Fibroblast of mammary gland (primary cell): ENCODE results near the gene LRRC75B.

Source experiments
- DNase-seq: peaks from one replicate; pipeline ENCODE4 v3.0.0-alpha.2; 2010; ENCODE audit warnings: low read depth
- H3K4me3 ChIP-seq: 2 replicates; pipeline ENCODE4 v1.5.1; 2011; ENCODE audit warnings: low read depth, mild to moderate bottlenecking, low read length, moderate library complexity; ENCODE audit not compliant: control insufficient read depth
- TF ChIP-seq, protein P1 (sequence below): conservative IDR thresholded peaks from 2 replicates; pipeline ENCODE4 v1.5.1; 2011; ENCODE audit warnings: low read depth, low read length, inconsistent platforms; ENCODE audit not compliant: control insufficient read depth, insufficient read depth

LRRC75B gene

DNA sequence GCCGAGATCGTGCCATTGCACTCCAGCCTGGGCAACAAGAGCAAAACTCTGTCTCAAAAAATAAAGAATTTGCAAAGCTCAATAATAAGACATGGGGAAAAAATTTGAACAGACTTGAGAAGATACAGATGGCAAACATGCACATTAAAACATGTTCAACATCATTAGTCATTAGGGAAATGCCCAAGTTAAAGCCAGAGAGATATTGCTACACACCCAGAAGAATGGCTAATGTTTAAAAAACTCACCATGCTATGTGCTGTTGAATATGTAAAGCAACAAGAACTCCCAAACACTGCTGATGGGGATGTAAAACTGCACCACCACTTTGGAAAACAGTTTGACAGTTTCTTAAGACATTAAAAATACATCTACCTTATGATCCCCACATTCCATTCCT lies 12.6 kb downstream of the LRRC75B start:
- peak; percentile 84 for DNase-seq
- TF ChIP-seq, protein P1, sequence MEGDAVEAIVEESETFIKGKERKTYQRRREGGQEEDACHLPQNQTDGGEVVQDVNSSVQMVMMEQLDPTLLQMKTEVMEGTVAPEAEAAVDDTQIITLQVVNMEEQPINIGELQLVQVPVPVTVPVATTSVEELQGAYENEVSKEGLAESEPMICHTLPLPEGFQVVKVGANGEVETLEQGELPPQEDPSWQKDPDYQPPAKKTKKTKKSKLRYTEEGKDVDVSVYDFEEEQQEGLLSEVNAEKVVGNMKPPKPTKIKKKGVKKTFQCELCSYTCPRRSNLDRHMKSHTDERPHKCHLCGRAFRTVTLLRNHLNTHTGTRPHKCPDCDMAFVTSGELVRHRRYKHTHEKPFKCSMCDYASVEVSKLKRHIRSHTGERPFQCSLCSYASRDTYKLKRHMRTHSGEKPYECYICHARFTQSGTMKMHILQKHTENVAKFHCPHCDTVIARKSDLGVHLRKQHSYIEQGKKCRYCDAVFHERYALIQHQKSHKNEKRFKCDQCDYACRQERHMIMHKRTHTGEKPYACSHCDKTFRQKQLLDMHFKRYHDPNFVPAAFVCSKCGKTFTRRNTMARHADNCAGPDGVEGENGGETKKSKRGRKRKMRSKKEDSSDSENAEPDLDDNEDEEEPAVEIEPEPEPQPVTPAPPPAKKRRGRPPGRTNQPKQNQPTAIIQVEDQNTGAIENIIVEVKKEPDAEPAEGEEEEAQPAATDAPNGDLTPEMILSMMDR = no peak

DNA sequence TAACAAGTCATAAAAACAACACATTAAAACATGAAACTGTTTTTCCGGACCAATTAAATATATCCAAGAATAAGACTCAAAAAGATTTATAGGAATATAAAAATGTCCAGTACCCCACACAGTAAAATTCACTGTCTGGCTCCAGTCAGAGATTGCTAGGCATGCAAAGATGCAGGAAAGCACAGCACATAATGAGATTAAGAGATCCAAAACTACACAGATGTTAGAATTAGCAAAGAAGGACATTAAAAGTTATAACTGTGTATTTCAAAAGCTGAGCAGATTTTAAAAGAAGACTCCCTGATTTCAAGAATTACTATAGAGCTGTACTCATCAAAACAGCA lies 13.6 kb downstream of the LRRC75B start:
- TF ChIP-seq, protein P1 = no peak
- DNase-seq = no peak

More for the DNA sequence above, 12.6 kb downstream of the LRRC75B start:
- no peak overlapping the region for H3K4me3 ChIP-seq

DNA sequence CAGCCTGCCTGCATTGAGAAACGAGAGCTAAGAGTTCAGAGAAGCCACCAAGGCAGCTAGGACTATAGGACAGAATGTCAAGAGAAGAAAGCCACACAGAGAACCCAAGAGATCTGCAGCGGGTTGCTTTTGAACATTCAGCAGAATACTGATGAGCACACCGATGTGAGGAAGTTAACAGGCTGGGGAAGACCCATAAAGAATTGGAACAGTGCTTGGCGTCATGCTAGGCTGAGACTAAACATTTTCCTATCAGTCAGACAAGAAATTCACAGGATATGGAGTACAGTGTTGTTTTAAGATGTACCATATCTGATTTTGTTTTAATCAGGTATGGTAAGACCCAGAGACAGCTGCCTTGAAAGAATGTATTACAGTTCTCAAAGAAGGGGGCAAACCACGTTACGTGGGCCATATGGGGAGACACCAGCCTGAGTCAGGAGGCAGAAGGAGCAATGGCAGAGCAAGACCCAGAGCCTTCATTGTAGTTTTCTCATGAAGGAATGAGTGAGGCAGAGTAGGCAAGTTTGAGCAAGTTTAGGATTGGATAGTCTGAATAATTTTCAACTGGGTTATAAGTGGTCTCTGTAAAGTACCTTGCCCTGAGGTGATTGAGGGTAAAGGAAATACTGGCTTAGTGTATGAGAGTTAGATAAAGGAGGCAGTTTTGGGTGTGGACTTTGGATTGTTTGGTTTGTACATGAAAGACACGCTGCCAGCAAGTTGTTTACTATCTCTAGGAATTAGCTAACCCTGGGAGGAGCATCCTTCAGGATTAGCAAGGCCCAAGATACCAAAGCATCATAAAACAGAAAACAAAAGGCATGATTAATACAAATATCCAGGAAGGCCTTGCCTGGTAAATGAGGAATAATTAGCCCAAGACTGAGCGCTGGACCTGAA lies 14.3 kb downstream of the LRRC75B start:
- TF ChIP-seq, protein P1 = no peak
- no peak overlapping the region for H3K4me3 ChIP-seq
- DNase-seq = no peak

More for the DNA sequence above, 13.6 kb downstream of the LRRC75B start:
- no peak overlapping the region for H3K4me3 ChIP-seq

DNA sequence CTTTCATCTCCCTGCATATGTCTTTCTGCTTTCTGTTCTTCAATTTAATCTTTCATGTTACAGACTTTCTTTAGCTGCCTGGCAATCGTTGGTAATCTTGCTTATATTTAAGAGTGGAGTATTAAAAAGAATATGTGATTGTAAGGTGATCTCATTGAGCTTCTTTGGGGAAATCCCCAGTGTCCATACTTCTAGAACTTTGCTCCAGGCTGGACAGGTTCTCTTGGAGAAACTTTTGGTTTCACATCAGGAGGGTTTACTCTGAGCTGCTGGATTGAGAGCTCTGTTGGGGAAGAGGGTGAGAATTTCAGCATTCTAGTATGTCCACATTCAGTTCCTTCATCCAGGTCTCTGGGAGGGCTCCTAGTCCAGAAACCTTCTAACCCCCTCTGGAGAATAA lies 16.1 kb downstream of the LRRC75B start:
- TF ChIP-seq, protein P1 = no peak
- DNase-seq = no peak
- H3K4me3 ChIP-seq = no peak overlapping the region

DNA sequence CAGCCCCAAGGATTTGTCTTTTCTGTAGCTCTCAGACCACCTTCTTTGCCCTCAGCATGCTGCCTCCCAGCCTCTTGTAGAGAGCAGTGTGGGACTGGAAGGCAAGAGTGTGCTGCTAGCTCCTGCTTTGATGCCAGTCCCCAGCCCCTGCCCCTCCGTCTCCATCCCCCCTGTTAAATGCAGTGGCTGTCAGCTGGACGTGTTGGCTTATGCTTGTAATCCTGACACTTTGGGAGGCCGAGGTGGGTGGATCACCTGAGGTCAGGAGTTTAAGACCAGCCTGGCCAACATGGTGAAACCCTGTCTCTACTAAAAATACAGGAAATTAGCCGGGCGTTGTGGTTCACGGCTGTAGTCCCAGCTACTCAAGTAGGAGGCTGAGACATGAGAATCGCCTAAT lies 21.6 kb downstream of the LRRC75B start:
- H3K4me3 ChIP-seq = no peak overlapping the region
- TF ChIP-seq, protein P1 = no peak
- no peak for DNase-seq

DNA sequence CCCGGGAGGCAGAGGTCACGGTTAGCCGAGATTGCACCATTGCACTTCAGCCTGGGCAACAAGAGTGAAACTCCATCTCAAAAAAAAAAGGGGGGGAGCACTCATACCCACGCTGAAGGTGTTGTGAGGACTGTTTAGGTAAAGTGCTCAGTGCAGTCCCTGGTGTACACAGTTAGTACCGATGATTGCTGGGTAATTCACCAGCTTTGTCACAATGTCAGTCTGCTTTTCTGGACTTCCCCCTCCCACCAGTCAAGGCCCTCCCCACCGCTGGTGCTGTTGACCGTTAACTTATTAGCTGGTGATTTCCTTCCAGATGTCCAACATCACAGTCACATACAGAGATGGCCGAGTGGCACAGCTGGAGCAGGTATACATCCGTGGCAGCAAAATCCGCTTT lies 25.2 kb downstream of the LRRC75B start:
- TF ChIP-seq, protein P1 = no peak
- no peak overlapping the region for H3K4me3 ChIP-seq
- DNase-seq = no peak
